ENCODE measurements around the gene SHKBP1. TPM values are rescaled to one million over a fixed set of nuclear protein-coding genes. Genes with fewer than 3 reads are reported as not detected.

SHKBP1 gene
- total and polyA plus RNA-seq, 10 of the 15 experiments (the other 5 are each of a cell fraction or from before 2014, with no cell fraction given): 2.3 to 123 (median 67.0) TPM

DNA sequence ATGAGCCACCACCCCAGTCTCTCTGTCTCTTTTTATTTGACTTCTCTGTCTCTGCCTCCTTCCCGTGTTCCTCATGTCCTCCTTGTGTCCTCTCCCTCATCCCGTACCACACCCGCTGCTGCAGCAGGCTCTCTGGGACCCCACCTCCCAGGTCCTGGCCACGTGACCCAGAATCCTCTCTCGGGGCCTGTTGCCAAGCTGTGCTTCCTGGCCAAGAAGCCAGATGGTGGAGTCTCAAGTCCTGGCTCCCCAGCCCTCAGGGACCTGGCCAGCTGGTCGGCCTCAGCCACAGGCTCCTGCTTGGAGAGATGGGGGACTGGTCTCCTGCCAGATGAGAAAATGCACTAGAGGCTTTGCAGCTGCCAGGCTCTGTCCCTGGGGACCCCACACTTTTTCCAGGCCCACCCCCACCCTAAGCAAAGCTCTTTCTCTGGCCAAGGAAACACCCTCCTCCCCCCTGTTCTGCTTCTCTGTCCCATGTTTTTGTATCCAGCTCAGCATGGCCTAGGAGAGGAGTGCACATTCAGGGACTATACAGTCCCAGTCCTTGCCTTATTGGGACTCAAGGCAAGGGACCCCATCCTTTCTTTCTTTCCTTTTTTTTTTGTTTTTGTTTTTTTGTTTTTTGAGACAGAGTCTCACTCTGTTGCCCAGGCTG is 34.3 kb upstream of the SHKBP1 start:
- RAD21 ChIA-PET (ENCODE audit: unreplicated experiment): interaction anchor here (0.6 kb wide), 1 partner anchor 498 kb away, joined by 4 read pairs; no protein-coding TSS in a partner anchor
- no peaks in the 10 kb centered on the region for H4K20me1 ChIP-seq (ENCODE audit: control insufficient read depth, insufficient read depth)
- peaks cover 0 to 2% of the 10 kb centered on the region in 2 experiments; a peak in 1 of 4 replicates for H3K27me3 ChIP-seq (replicated peaks in 1 of 2; ENCODE audit: control insufficient read depth in 2 of 2, insufficient read depth in 2 of 2, low read length in 1 of 2)
- CTCF ChIA-PET: interaction anchor here (0.5 to 2.3 kb wide), 5 partner anchors 56 to 288 kb away, joined by 3 to 11 read pairs (median 4); no protein-coding TSS in a partner anchor
- in situ Hi-C loops (cut with MboI) (no loop called here), intact Hi-C loops (cut with micrococcal nuclease; ENCODE audit: unreplicated experiment) (no loop called here)
- no TSS peak for BruUV-seq (replicated peaks)
- ATAC-seq: no peak
- no peak overlapping the region for H3K9ac ChIP-seq (ENCODE audit: control insufficient read depth, insufficient read depth, low read length)
- H3K27ac ChIP-seq (ENCODE audit: control insufficient read depth, insufficient read depth): no peak overlapping the region
- no peaks in the 10 kb centered on the region for H3K79me2 ChIP-seq (ENCODE audit: control insufficient read depth, insufficient read depth, low read length)
- 20% methylated on average over 6 of the region's 6 CpGs for WGBS (ENCODE audit: insufficient coverage, insufficient replicate concordance, low lambda C conversion rate, missing lambda C conversion rate)
- H3K36me3 ChIP-seq (ENCODE audit: control insufficient read depth in 2 of 2, insufficient read depth in 2 of 2, low read length in 1 of 2): no peaks in the 10 kb centered on the region
- H2AFZ ChIP-seq (ENCODE audit: control insufficient read depth, low read depth, low read length): no peak overlapping the region
- POLR2A ChIA-PET: interaction anchor here (0.6 kb wide), 1 partner anchor 801 kb away, joined by 5 read pairs; no protein-coding TSS in a partner anchor
- no peak overlapping the region for H3K4me3 ChIP-seq
- H3K4me1 ChIP-seq (ENCODE audit: control insufficient read depth, insufficient read depth, low read length): no peaks in the 10 kb centered on the region
- no peak for DNase-seq (ENCODE audit: low read depth, low spot score)
- H3K9me3 ChIP-seq (replicated peaks; ENCODE audit: control insufficient read depth, insufficient read depth, low read length): no peaks in the 10 kb centered on the region
- no peak for FAIRE-seq
- H3K4me2 ChIP-seq (ENCODE audit: control insufficient read depth, insufficient read depth): no peak overlapping the region
- SMC1A ChIA-PET (ENCODE audit: uncharacterized antibody, unreplicated experiment): interaction anchor here (0.9 kb wide), 1 partner anchor 111 kb away, joined by 4 read pairs; no protein-coding TSS in a partner anchor
- TF ChIP-seq ZNF592 (IDR thresholded peaks at IDR 0.05) (no peak), IKZF1 (conservative IDR thresholded peaks at IDR 0.05) (no peak), RB1 (IDR thresholded peaks at IDR 0.05; ENCODE audit: borderline replicate concordance) (no peak), MEF2B (IDR thresholded peaks at IDR 0.05; ENCODE audit: partially characterized antibody, poor library complexity, severe bottlenecking) (no peak), HDAC2 (IDR thresholded peaks at IDR 0.05) (no peak), ZBTB33 (IDR thresholded peaks at IDR 0.05) (no peak), SUZ12 (IDR thresholded peaks at IDR 0.05; ENCODE audit: unreplicated experiment) (no peak), NR2C1 (IDR thresholded peaks at IDR 0.05) (no peak), SUPT20H (IDR thresholded peaks at IDR 0.05; ENCODE audit: borderline replicate concordance, control insufficient read depth, low read depth, low read length) (no peak), CREB1 (IDR thresholded peaks at IDR 0.05; ENCODE audit: low read depth) (no peak), NR2F1 (conservative IDR thresholded peaks at IDR 0.05) (no peak), CBFB (IDR thresholded peaks at IDR 0.05; ENCODE audit: low read depth) (no peak)
- TF ChIP-seq, protein P1, sequence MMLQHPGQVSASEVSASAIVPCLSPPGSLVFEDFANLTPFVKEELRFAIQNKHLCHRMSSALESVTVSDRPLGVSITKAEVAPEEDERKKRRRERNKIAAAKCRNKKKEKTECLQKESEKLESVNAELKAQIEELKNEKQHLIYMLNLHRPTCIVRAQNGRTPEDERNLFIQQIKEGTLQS (IDR thresholded peaks at IDR 0.05; ENCODE audit: borderline replicate concordance, extremely low read depth, low read depth, low read length): no peak
- TF ChIP-seq, protein P2, sequence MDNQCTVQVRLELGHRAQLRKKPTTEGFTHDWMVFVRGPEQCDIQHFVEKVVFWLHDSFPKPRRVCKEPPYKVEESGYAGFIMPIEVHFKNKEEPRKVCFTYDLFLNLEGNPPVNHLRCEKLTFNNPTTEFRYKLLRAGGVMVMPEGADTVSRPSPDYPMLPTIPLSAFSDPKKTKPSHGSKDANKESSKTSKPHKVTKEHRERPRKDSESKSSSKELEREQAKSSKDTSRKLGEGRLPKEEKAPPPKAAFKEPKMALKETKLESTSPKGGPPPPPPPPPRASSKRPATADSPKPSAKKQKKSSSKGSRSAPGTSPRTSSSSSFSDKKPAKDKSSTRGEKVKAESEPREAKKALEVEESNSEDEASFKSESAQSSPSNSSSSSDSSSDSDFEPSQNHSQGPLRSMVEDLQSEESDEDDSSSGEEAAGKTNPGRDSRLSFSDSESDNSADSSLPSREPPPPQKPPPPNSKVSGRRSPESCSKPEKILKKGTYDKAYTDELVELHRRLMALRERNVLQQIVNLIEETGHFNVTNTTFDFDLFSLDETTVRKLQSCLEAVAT (IDR thresholded peaks at IDR 0.05): no peak
